ENCODE data around the gene GNA15.

The GNA15 gene

DNA sequence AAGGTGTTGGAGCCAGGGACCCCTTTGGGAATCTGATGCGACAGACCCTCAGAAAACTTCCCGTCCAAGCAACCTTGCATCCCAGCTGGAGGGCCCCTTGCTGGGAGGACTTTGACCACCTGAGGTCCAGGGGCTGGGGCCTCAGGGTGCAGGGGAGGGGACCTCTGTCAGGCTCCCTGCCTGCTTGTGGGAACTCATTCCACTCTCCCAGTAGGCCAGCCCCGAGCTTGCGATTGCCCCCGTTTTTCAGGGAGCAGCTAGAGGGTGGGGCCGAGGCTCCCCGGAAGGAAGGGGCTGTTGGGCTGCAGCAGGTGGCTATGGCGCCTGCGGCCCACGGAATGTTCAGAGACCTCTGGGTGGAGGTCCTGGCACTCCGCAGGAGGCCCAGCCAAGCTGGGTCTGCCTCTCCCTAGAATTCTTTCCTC lies 38.9 kb upstream of the GNA15 start:
- Histone ChIP-seq H3K36me3 (ENCODE audit: control insufficient read depth, low read length) (no peaks in the 10 kb centered on the region), H3K4me2 (ENCODE audit: low read length) (no peak overlapping the region), H4K20me1 (ENCODE audit: control insufficient read depth, insufficient read depth, low read depth, low read length) (no peaks in the 10 kb centered on the region), H3K79me2 (ENCODE audit: control insufficient read depth, low read length) (peaks cover 30% of the 10 kb centered on the region), H3K27me3 (ENCODE audit: control insufficient read depth, low read length) (peaks cover 4% of the 10 kb centered on the region; the same call in 1 of the 2 replicates), H3K27ac (ENCODE audit: low read depth, low read length) (no peak overlapping the region), H3K9me2 (replicated peaks; ENCODE audit: control insufficient read depth, low read length) (no peaks in the 10 kb centered on the region), H3K4me1 (ENCODE audit: control insufficient read depth, low read length) (peaks cover 22% of the 10 kb centered on the region), H3K4me3 (ENCODE audit: low read length) (no peak overlapping the region), H3F3A (ENCODE audit: control insufficient read depth, insufficient read depth) (no peaks in the 10 kb centered on the region), H3K9me3 (ENCODE audit: control insufficient read depth, insufficient read depth, low read length) (no peaks in the 10 kb centered on the region)
- TF ChIP-seq CTCF (IDR thresholded peaks at IDR 0.05; ENCODE audit: low read depth, low read length, poor library complexity, severe bottlenecking) (no peak), EZH2phosphoT487 (IDR thresholded peaks at IDR 0.05; ENCODE audit: borderline replicate concordance, low read length) (no peak)

- no peak overlapping the region for H3K4me3 ChIP-seq (ENCODE audit: low read length)
- H3K4me1 ChIP-seq (ENCODE audit: control insufficient read depth, low read length) = peaks cover 22% of the 10 kb centered on the region
- TF ChIP-seq CTCF (IDR thresholded peaks at IDR 0.05; ENCODE audit: low read depth, low read length, poor library complexity, severe bottlenecking) (no peak), EZH2phosphoT487 (IDR thresholded peaks at IDR 0.05; ENCODE audit: borderline replicate concordance, low read length) (no peak)
- no peaks in the 10 kb centered on the region for H3F3A ChIP-seq (ENCODE audit: control insufficient read depth, insufficient read depth)
- H3K27me3 ChIP-seq (ENCODE audit: control insufficient read depth, low read length) = peaks cover 4% of the 10 kb centered on the region; the same call in 1 of the 2 replicates
- H3K9me2 ChIP-seq (replicated peaks; ENCODE audit: control insufficient read depth, low read length) = no peaks in the 10 kb centered on the region
- H3K79me2 ChIP-seq (ENCODE audit: control insufficient read depth, low read length) = peaks cover 30% of the 10 kb centered on the region
- H3K36me3 ChIP-seq (ENCODE audit: control insufficient read depth, low read length) = no peaks in the 10 kb centered on the region
- no peak overlapping the region for H3K27ac ChIP-seq (ENCODE audit: low read depth, low read length)
- no peaks in the 10 kb centered on the region for H3K9me3 ChIP-seq (ENCODE audit: control insufficient read depth, insufficient read depth, low read length)
- no peak overlapping the region for H3K4me2 ChIP-seq (ENCODE audit: low read length)
- H4K20me1 ChIP-seq (ENCODE audit: control insufficient read depth, insufficient read depth, low read depth, low read length) = no peaks in the 10 kb centered on the region
Measured at GRCh38 chr19:3097442-3097871, 38.4 kb upstream of the GNA15 start.

DNA sequence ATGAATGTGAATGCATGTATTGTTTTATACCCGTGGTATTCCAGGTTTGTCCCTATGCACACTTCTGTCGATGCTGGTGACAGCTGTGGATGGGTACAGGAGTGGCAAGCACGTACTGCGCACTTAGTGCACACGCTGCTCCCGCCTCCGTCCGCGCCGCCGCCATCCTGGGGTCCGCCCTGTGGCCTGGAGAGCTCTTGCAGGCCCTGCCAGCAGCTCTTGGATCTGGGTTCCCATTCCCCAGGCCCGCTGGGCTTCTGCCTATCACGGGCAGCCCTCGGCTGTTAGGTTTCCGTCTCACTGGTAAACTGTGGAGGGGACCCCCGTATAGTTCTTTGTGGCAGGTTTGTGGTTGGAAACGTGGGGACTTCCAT lies 37.7 kb upstream of the GNA15 start:
- Histone ChIP-seq H3K9me3 (ENCODE audit: control insufficient read depth, insufficient read depth, low read length) (no peaks in the 10 kb centered on the region), H3K4me2 (ENCODE audit: low read length) (no peak overlapping the region), H3K9me2 (replicated peaks; ENCODE audit: control insufficient read depth, low read length) (no peaks in the 10 kb centered on the region), H3K4me3 (ENCODE audit: low read length) (no peak overlapping the region), H3K4me1 (ENCODE audit: control insufficient read depth, low read length) (peaks cover 22% of the 10 kb centered on the region), H3F3A (ENCODE audit: control insufficient read depth, insufficient read depth) (no peaks in the 10 kb centered on the region), H3K79me2 (ENCODE audit: control insufficient read depth, low read length) (peaks cover 30% of the 10 kb centered on the region), H3K36me3 (ENCODE audit: control insufficient read depth, low read length) (no peaks in the 10 kb centered on the region), H3K27me3 (ENCODE audit: control insufficient read depth, low read length) (peaks cover 4% of the 10 kb centered on the region; the same call in 1 of the 2 replicates), H3K27ac (ENCODE audit: low read depth, low read length) (no peak overlapping the region), H4K20me1 (ENCODE audit: control insufficient read depth, insufficient read depth, low read depth, low read length) (no peaks in the 10 kb centered on the region)
- TF ChIP-seq EZH2phosphoT487 (IDR thresholded peaks at IDR 0.05; ENCODE audit: borderline replicate concordance, low read length) (no peak), CTCF (IDR thresholded peaks at IDR 0.05; ENCODE audit: low read depth, low read length, poor library complexity, severe bottlenecking) (no peak)
